GM21825 (cell line): ENCODE measurements around the gene ELOVL7.
A peak's percentile ranks its signal among the peaks of the same experiment; 100 is the strongest.
"Not testable (repeated sequence)": the region's sequence is repeated elsewhere in the genome, so short reads cannot be mapped to it uniquely, and the experiment has no call there.

Source experiments
- ATAC-seq: cut with Tn5 transposase; IDR thresholded peaks from one replicate; pipeline ENCODE4 v1.9.1; 2021; ENCODE audit warnings: mild to moderate bottlenecking, moderate library complexity; ENCODE audit not compliant: unreplicated experiment

ELOVL7 gene

GRCh38 chr5:60843936-60844905 is at the start of gene ELOVL7:
Gene ELOVL7 (minus strand): TSS chr5:60844269. CDS start chr5:60787397, 56,872 bp downstream.
- ATAC-seq, result peak; percentile 96

- ATAC-seq, result no peak
Observed at GRCh38 chr5:60893521-60893920, 49.5 kb upstream of the ELOVL7 start.

GRCh38 chr5:60891667-60892066 is 47.6 kb upstream of the ELOVL7 start:
- no peak for ATAC-seq

GRCh38 chr5:60888359-60889061 is 44.4 kb upstream of the ELOVL7 start:
- ATAC-seq, result peak; percentile 60

GRCh38 chr5:60887746-60888145 is 43.7 kb upstream of the ELOVL7 start:
- ATAC-seq, result no peak

- ATAC-seq, result no peak
Observed at GRCh38 chr5:60887096-60887495, 43.0 kb upstream of the ELOVL7 start.

GRCh38 chr5:60886158-60886557 is 42.1 kb upstream of the ELOVL7 start:
- ATAC-seq, result no peak

GRCh38 chr5:60883229-60883628 is 39.2 kb upstream of the ELOVL7 start:
- ATAC-seq, result no peak

- ATAC-seq, result no peak
Observed at GRCh38 chr5:60872892-60873291, 28.8 kb upstream of the ELOVL7 start.

- no peak for ATAC-seq
Observed at GRCh38 chr5:60870857-60871256, 26.8 kb upstream of the ELOVL7 start.

- not testable (repeated sequence) for ATAC-seq
Observed at GRCh38 chr5:60860572-60860971, 16.5 kb upstream of the ELOVL7 start.

GRCh38 chr5:60856066-60856465 is 12.0 kb upstream of the ELOVL7 start:
- ATAC-seq, result no peak

- ATAC-seq, result no peak
Observed at GRCh38 chr5:60852940-60853339, 8.9 kb upstream of the ELOVL7 start.

- no peak for ATAC-seq
Observed at GRCh38 chr5:60852317-60852716, 8.2 kb upstream of the ELOVL7 start.

GRCh38 chr5:60851626-60852025 is 7.6 kb upstream of the ELOVL7 start:
- no peak for ATAC-seq

- ATAC-seq, result no peak
Observed at GRCh38 chr5:60846298-60846697, 2.2 kb upstream of the ELOVL7 start.

GRCh38 chr5:60843386-60843935 is 608 bp downstream of the ELOVL7 start:
- ATAC-seq, result peak; percentile 23

- no peak for ATAC-seq
Observed at GRCh38 chr5:60842871-60843385, 1.1 kb downstream of the ELOVL7 start.

- ATAC-seq, result no peak
Observed at GRCh38 chr5:60841361-60841760, 2.7 kb downstream of the ELOVL7 start.

- no peak for ATAC-seq
Observed at GRCh38 chr5:60836131-60836530, 7.9 kb downstream of the ELOVL7 start.

- ATAC-seq, result no peak
Observed at GRCh38 chr5:60835554-60835953, 8.5 kb downstream of the ELOVL7 start.
